HG02678 (cell line): ENCODE data around the gene GEMIN4.
"Not testable (repeated sequence)": the region's sequence is repeated elsewhere in the genome, so short reads cannot be mapped to it uniquely, and the experiment has no call there.

ENCODE experiments used
- ATAC-seq: cut with Tn5 transposase; IDR thresholded peaks from one replicate; pipeline ENCODE4 v1.9.1; 2021; ENCODE audit warnings: mild to moderate bottlenecking, moderate library complexity; ENCODE audit not compliant: unreplicated experiment

Gene GEMIN4

GRCh38 chr17:781805-782731 is 30.0 kb upstream of the GEMIN4 start, which contains the start of the genes GLOD4 and MRM3:
Gene GLOD4, minus strand, starts transcription at chr17:782280. Its CDS starts 25 bp downstream, at chr17:782255.
Gene MRM3, plus strand, starts transcription at chr17:782353. Its CDS starts 26 bp downstream, at chr17:782379.
- ATAC-seq, result peak; percentile 95

GRCh38 chr17:778096-778495 is 26.0 kb upstream of the GEMIN4 start:
- no peak for ATAC-seq

GRCh38 chr17:774313-774584 is 22.2 kb upstream of the GEMIN4 start:
- no peak for ATAC-seq

- ATAC-seq, result no peak
Observed at GRCh38 chr17:773467-774312, 21.6 kb upstream of the GEMIN4 start.

GRCh38 chr17:773016-773415 is 21.0 kb upstream of the GEMIN4 start:
- no peak for ATAC-seq

- ATAC-seq, result no peak
Observed at GRCh38 chr17:767076-767475, 15.0 kb upstream of the GEMIN4 start.

GRCh38 chr17:760371-760770 is 8.3 kb upstream of the GEMIN4 start:
- ATAC-seq, result no peak

GRCh38 chr17:759964-760363 is 7.9 kb upstream of the GEMIN4 start:
- no peak for ATAC-seq

- ATAC-seq, result not testable (repeated sequence)
Observed at GRCh38 chr17:756010-756567, 4.0 kb upstream of the GEMIN4 start.

- not testable (repeated sequence) for ATAC-seq
Observed at GRCh38 chr17:755319-755961, 3.4 kb upstream of the GEMIN4 start.

GRCh38 chr17:753418-753817 is 1.4 kb upstream of the GEMIN4 start:
- no peak for ATAC-seq

GRCh38 chr17:752620-753219 is 656 bp upstream of the GEMIN4 start:
- peak; percentile 13 for ATAC-seq

- peak; percentile 29 for ATAC-seq
Observed at GRCh38 chr17:751269-752001, 629 bp downstream of the GEMIN4 start.

- ATAC-seq, result no peak
Observed at GRCh38 chr17:750431-751037, 1.5 kb downstream of the GEMIN4 start.

- ATAC-seq, result not testable (repeated sequence)
Observed at GRCh38 chr17:749359-749758, 2.7 kb downstream of the GEMIN4 start.

- not testable (repeated sequence) for ATAC-seq
Observed at GRCh38 chr17:748604-749003, 3.5 kb downstream of the GEMIN4 start.

- no peak for ATAC-seq
Observed at GRCh38 chr17:746783-747629, 5.1 kb downstream of the GEMIN4 start.

- no peak for ATAC-seq
Observed at GRCh38 chr17:746181-746580, 5.9 kb downstream of the GEMIN4 start.

- ATAC-seq, result no peak
Observed at GRCh38 chr17:745406-745805, 6.7 kb downstream of the GEMIN4 start.
